Thoracic aorta (tissue), 2 donors: ENCODE data around the gene TMEM121B. TPM values are rescaled to one million over a fixed set of nuclear protein-coding genes. Genes with fewer than 3 reads are reported as not detected.

Experiments used
- ATAC-seq: fragments of 150-250 bp; one replicate; pipeline ENCODE4 v1.8.0; 2017; ENCODE audit warnings: low read depth; ENCODE audit not compliant: insufficient number of reproducible peaks, low FRiP score
- DNase-seq: peaks from one replicate; pipeline ENCODE4 v3.0.0-alpha.2; 2020; ENCODE audit warnings: low spot score
- H3K27ac ChIP-seq, 2 donors: fragments of 200-600 bp; sonication (generic); 1 replicate in 1 of 2; 2 replicates in 1 of 2; pipeline ENCODE4 v1.5.1; 2016; ENCODE audit warnings: mild to moderate bottlenecking in 2 of 2, moderate library complexity in 2 of 2
- H3K27me3 ChIP-seq: fragments of 200-600 bp; sonication (generic); replicated peaks from 2 replicates; pipeline ENCODE4 v1.6.0; 2016; ENCODE audit warnings: mild to moderate bottlenecking; ENCODE audit not compliant: insufficient read depth
- H3K36me3 ChIP-seq: fragments of 200-600 bp; sonication (generic); one replicate; pipeline ENCODE4 v1.5.1; 2016
- H3K4me1 ChIP-seq, 2 donors: fragments of 200-600 bp; sonication (generic); 1 replicate in 1 of 2; 2 replicates in 1 of 2; pipeline versions ENCODE4 v1.5.1 to v1.6.0; 2016; ENCODE audit warnings: low read depth in 2 of 2, mild to moderate bottlenecking in 1 of 2; ENCODE audit not compliant: control insufficient read depth in 1 of 2
- H3K4me3 ChIP-seq: fragments of 200-600 bp; sonication (generic); 2 replicates; pipeline ENCODE4 v1.5.1; 2016; ENCODE audit warnings: mild to moderate bottlenecking
- H3K9me3 ChIP-seq: fragments of 200-600 bp; sonication (generic); 2 replicates; pipeline ENCODE4 v1.5.1; 2016
- CTCF ChIP-seq: fragments of 200-600 bp; sonication (generic); IDR thresholded peaks from one replicate; pipeline ENCODE4 v1.5.1; 2019; ENCODE audit warnings: antibody characterized with exemption
- total RNA-seq, 2 donors: library from RNA; depleted of rRNA; stranded (reverse); fragments of >200 nt; gene quantifications; one replicate each; pipeline versions ENCODE4 v1.1.0 to v1.2.3, GENCODE V29; 2016

TMEM121B gene
- total RNA-seq, 2 donors from 2014 or later, result 1.1 to 2.0 TPM

GRCh38 chr22:17097701-17098100, 23.5 kb downstream of the TMEM121B start:
- no peak overlapping the region for H3K4me3 ChIP-seq
- ATAC-seq (no peak), DNase-seq (no peak)
- no peaks in the 10 kb centered on the region for H3K27me3 ChIP-seq
- H3K9me3 ChIP-seq, result no peaks in the 10 kb centered on the region
- H3K4me1 ChIP-seq, result no peaks in the 10 kb centered on the region
- peaks cover 45% of the 10 kb centered on the region for H3K36me3 ChIP-seq
- no peak overlapping the region for H3K27ac ChIP-seq
- TF ChIP-seq CTCF, result no peak

- Histone ChIP-seq H3K4me1 (no peaks in the 10 kb centered on the region), H3K4me3 (no peak overlapping the region), H3K9me3 (no peaks in the 10 kb centered on the region), H3K27me3 (no peaks in the 10 kb centered on the region), H3K27ac (no peak overlapping the region), H3K36me3 (peaks cover 40% of the 10 kb centered on the region)
- TF ChIP-seq CTCF, result no peak
- DNase-seq (no peak), ATAC-seq (no peak)
Observed at GRCh38 chr22:17097062-17097461, 24.1 kb downstream of the TMEM121B start.

GRCh38 chr22:17096071-17096470, 25.1 kb downstream of the TMEM121B start:
- H3K9me3 ChIP-seq, result no peaks in the 10 kb centered on the region
- H3K4me1 ChIP-seq, result no peaks in the 10 kb centered on the region
- no peaks in the 10 kb centered on the region for H3K27me3 ChIP-seq
- H3K4me3 ChIP-seq, result no peak overlapping the region
- no peak for TF ChIP-seq CTCF
- DNase-seq (no peak), ATAC-seq (no peak)
- H3K36me3 ChIP-seq, result peaks cover 30% of the 10 kb centered on the region
- no peak overlapping the region for H3K27ac ChIP-seq

- ATAC-seq (no peak), DNase-seq (no peak)
- Histone ChIP-seq H3K4me1 (no peaks in the 10 kb centered on the region), H3K9me3 (no peaks in the 10 kb centered on the region), H3K27ac (no peak overlapping the region), H3K36me3 (peaks cover 25% of the 10 kb centered on the region), H3K27me3 (no peaks in the 10 kb centered on the region), H3K4me3 (no peak overlapping the region)
- no peak for TF ChIP-seq CTCF
Observed at GRCh38 chr22:17095538-17095937, 25.6 kb downstream of the TMEM121B start.

- Histone ChIP-seq H3K27ac (no peak overlapping the region), H3K4me1 (no peaks in the 10 kb centered on the region), H3K36me3 (peaks cover 9% of the 10 kb centered on the region), H3K9me3 (no peaks in the 10 kb centered on the region), H3K27me3 (no peaks in the 10 kb centered on the region), H3K4me3 (no peak overlapping the region)
- DNase-seq, result no peak
- TF ChIP-seq CTCF, result no peak
- no peak for ATAC-seq
Observed at GRCh38 chr22:17093081-17093480, 28.1 kb downstream of the TMEM121B start.
